Colonic mucosa (tissue), 4 donors: ENCODE measurements around the gene RNF168. TPM values are rescaled to one million over a fixed set of nuclear protein-coding genes. Genes with fewer than 3 reads are reported as not detected.
"Not testable (repeated sequence)": the region's sequence is repeated elsewhere in the genome, so short reads cannot be mapped to it uniquely, and the experiment has no call there.

Experiments used
- DNase-seq: peaks from one replicate; pipeline ENCODE4 v3.0.0-alpha.2; 2020
- H3K27ac ChIP-seq: fragments of 200-600 bp; one replicate; pipeline ENCODE4 v1.8.0; 2021
- H3K27me3 ChIP-seq: fragments of 200-600 bp; one replicate; pipeline ENCODE4 v1.8.0; 2021
- H3K36me3 ChIP-seq: fragments of 200-600 bp; one replicate; pipeline ENCODE4 v1.8.0; 2021
- H3K4me1 ChIP-seq: fragments of 200-600 bp; one replicate; pipeline ENCODE4 v1.8.0; 2021; ENCODE audit warnings: mild to moderate bottlenecking
- H3K4me3 ChIP-seq: fragments of 200-600 bp; one replicate; pipeline ENCODE4 v1.8.0; 2021
- H3K9ac ChIP-seq, 2 donors: one replicate each; pipeline ENCODE4 v1.7.0; 2013; ENCODE audit warnings: control low read depth in 2 of 2, low read depth in 2 of 2, low read length in 2 of 2
- H3K9me3 ChIP-seq: fragments of 200-600 bp; one replicate; pipeline ENCODE4 v1.8.0; 2021
- intact Hi-C: fragments of 100-400 bp; cut with DNase I; formaldehyde crosslinking; loops from one replicate; pipeline ENCODE4 v1.14.1; 2022
- total RNA-seq, 2 donors: library from RNA; stranded (reverse); fragmentation: NEBNext Ultra II Directional in 1 of 2; extraction: Animal tissue kit (Norgen Biotek cat#: 25700) in 1 of 2; gene quantifications; one replicate each; pipeline ENCODE4 v1.2.1, GENCODE V29; 2021
- TF ChIP-seq, protein P1 (sequence below): fragments of 200-600 bp; IDR thresholded peaks from one replicate; pipeline ENCODE4 v1.8.0; 2022; ENCODE audit warnings: antibody characterized with exemption, mild to moderate bottlenecking
- donor health status: healthy.
- donor health status: DM: no; HTN: no; CAD: no.
- donor health status: DM: no; HTN: no; CAD: no.

The RNF168 gene
- total RNA-seq, 2 donors from 2014 or later, result 30.3 to 34.2 TPM

DNA sequence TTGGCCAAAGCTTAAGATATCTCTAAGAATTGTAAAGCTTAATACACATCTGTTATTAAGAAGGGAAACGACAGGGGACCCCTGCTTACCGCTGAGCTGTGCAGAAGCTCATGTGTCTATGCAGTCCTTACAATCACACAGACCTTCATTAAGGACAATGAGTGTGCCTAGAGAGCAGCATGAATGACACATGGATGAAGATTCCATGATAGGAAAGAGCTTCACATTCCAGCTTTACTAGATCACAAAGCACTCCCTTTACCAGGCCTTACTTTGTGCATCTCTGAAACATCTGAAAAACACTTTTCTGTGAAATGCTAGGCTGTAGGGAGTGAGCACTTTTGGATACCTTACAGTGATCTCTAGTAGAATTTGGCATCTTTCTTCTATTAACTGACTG is 32.0 kb downstream of the RNF168 start:
- H3K4me3 ChIP-seq, result no peak overlapping the region
- no peaks in the 10 kb centered on the region for H3K4me1 ChIP-seq
- no peaks in the 10 kb centered on the region for H3K9me3 ChIP-seq
- TF ChIP-seq, protein P1, sequence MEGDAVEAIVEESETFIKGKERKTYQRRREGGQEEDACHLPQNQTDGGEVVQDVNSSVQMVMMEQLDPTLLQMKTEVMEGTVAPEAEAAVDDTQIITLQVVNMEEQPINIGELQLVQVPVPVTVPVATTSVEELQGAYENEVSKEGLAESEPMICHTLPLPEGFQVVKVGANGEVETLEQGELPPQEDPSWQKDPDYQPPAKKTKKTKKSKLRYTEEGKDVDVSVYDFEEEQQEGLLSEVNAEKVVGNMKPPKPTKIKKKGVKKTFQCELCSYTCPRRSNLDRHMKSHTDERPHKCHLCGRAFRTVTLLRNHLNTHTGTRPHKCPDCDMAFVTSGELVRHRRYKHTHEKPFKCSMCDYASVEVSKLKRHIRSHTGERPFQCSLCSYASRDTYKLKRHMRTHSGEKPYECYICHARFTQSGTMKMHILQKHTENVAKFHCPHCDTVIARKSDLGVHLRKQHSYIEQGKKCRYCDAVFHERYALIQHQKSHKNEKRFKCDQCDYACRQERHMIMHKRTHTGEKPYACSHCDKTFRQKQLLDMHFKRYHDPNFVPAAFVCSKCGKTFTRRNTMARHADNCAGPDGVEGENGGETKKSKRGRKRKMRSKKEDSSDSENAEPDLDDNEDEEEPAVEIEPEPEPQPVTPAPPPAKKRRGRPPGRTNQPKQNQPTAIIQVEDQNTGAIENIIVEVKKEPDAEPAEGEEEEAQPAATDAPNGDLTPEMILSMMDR, result no peak
- H3K27me3 ChIP-seq, result no peaks in the 10 kb centered on the region
- H3K27ac ChIP-seq, result no peak overlapping the region
- no peak overlapping the region for H3K9ac ChIP-seq
- intact Hi-C loops, result no loop called here
- no peak for DNase-seq
- peaks cover 7% of the 10 kb centered on the region for H3K36me3 ChIP-seq

DNA sequence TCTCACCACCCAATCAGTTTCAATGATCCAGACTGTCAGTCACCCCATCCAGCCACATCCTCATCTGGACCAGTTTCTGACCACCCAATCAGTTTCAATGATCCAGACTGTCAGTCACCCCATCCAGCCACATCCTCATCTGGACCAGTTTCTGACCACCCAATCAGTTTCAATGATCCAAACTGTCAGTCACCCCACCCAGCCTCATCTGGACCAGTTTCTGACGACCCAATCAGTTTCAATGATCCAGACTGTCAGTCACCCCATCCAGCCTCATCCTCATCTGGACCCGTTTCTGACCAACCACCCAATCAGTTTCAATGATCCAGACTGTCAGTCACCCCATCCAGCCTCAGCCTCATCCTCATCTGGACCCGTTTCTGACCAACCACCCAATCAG is 33.4 kb downstream of the RNF168 start:
- H3K36me3 ChIP-seq, H3K27ac ChIP-seq, H3K4me1 ChIP-seq, DNase-seq, H3K9ac ChIP-seq, H3K4me3 ChIP-seq, H3K27me3 ChIP-seq, intact Hi-C loops, H3K9me3 ChIP-seq: not testable (repeated sequence)

DNA sequence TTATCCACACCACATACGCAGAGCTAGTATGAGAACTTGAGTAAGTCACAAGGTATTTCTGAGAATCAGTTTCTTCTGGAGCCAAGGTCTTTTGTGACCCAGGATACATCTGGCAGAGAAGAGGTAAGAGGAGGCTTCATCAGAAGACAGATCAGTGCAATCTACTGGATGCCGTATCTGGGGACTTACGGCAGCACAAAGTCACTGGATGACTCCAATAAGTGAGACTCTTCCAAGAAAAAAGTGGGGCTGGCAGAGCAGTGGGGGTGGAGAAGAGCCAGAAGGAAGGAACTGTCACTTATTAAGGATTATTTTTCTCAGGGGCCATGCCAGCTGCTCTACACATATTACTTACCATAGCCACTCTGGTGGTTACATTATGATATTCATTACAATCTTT is 39.8 kb downstream of the RNF168 start:
- no peak overlapping the region for H3K4me3 ChIP-seq

DNA sequence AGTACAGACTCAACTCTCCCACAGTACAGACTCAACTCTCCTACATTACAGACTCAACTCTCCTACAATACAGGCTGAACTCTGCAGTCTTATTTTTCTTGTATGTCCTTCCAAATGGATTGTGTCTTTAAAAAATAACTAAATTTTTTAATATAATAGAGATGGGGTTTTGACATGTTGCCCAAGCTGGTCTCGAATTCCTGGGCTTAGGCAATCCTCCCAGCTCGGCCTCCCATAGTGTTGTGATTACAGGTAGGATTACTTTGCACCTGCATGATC is 40.2 kb downstream of the RNF168 start:
- Histone ChIP-seq H3K9me3 (no peaks in the 10 kb centered on the region), H3K36me3 (no peaks in the 10 kb centered on the region), H3K9ac (no peak overlapping the region), H3K4me1 (no peaks in the 10 kb centered on the region), H3K4me3 (no peak overlapping the region), H3K27ac (no peak overlapping the region), H3K27me3 (no peaks in the 10 kb centered on the region)
- no peak for DNase-seq
- TF ChIP-seq, protein P1, result no peak
- intact Hi-C loops, result no loop called here

More for the DNA sequence above, 39.8 kb downstream of the RNF168 start:
- H3K27ac ChIP-seq, result no peak overlapping the region
- no peaks in the 10 kb centered on the region for H3K27me3 ChIP-seq
- no peaks in the 10 kb centered on the region for H3K9me3 ChIP-seq
- no peaks in the 10 kb centered on the region for H3K4me1 ChIP-seq
- intact Hi-C loops, result no loop called here
- H3K9ac ChIP-seq, result no peak overlapping the region
- no peaks in the 10 kb centered on the region for H3K36me3 ChIP-seq
- no peak for DNase-seq
- TF ChIP-seq, protein P1, result no peak

DNA sequence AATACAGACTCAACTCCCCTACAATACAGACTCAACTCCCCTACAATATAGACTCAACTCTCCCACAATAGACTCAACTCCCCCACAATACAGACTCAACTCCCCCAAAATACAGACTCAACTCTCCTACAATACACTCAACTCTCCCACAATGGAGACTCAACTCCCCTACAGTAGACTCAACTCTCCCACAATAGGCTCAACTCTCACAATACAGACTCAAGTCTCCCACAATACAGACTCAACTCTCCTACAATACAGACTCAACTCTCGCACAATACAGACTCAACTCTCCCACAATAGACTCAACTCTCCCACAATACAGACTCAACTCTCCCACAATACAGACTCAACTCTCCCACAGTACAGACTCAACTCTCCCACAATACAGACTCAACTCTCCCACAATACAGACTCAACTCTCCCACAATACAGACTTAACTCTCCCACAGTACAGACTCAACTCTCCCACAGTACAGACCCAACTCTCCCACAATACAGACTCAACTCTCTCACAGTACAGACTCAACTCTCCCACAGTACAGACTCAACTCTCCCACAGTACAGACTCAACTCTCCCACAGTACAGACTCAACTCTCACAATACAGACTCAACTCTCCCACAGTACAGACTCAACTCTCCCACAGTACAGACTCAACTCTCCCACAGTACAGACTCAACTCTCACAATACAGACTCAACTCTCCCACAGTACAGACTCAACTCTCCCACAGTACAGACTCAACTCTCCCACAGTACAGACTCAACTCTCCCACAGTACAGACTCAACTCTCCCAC is 40.7 kb downstream of the RNF168 start:
- DNase-seq, H3K9me3 ChIP-seq, intact Hi-C loops: not testable (repeated sequence)

DNA sequence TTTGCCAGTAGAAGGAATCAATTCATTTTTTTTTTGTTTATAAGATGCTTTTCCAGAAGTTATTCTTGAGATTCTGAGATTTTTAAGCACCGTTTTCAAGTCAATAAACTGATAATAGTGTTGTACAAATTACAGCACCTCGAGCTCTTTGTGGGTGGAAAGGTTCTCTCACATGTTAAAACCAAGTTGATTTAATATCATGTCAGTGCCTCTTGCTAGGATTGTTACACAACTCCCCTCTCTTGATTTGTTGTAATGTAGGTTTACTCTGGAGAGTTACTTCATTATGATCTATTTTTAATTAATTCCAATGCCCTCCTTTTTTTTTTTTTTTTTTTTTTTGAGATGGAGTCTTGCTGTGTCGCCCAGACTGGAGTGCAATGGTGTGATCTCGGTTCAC is 45.5 kb downstream of the RNF168 start:
- Histone ChIP-seq H3K9ac (no peak overlapping the region), H3K4me3 (no peak overlapping the region), H3K4me1 (no peaks in the 10 kb centered on the region), H3K27ac (no peak overlapping the region), H3K36me3 (no peaks in the 10 kb centered on the region), H3K27me3 (no peaks in the 10 kb centered on the region), H3K9me3 (no peaks in the 10 kb centered on the region)
- no peak for DNase-seq
- intact Hi-C loops, result no loop called here
- TF ChIP-seq, protein P1, result no peak

More for the DNA sequence above, 40.7 kb downstream of the RNF168 start:
- H3K27me3 ChIP-seq, H3K4me3 ChIP-seq, H3K27ac ChIP-seq, H3K9ac ChIP-seq, H3K4me1 ChIP-seq, H3K36me3 ChIP-seq: not testable (repeated sequence)

DNA sequence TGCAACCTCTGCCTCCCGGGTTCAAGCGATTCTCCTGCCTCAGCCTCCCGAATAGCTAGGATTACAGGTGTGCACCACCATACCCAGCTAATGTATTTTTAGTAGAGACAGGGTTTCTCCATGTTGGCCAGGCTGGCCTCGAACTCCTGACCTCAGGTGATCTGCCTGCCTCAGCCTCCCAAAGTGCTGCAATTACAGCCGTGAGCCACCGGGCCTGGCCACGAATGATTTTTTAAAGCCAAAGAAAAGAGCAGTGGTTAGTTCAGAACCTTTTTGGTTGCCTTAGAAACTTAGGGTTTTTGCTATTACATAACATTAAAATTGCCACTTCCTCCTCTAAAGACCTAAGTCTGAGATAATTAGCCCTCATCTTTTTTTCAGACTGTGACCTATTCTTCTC is 46.1 kb downstream of the RNF168 start:
- H3K4me3 ChIP-seq, H3K9me3 ChIP-seq, H3K27me3 ChIP-seq, DNase-seq, H3K36me3 ChIP-seq, H3K4me1 ChIP-seq, H3K9ac ChIP-seq, intact Hi-C loops, H3K27ac ChIP-seq: not testable (repeated sequence)
